ENCODE results near the gene ASB14. TPM values are rescaled to one million over a fixed set of nuclear protein-coding genes. Genes with fewer than 3 reads are reported as not detected.

Gene ASB14
- total RNA-seq, 2 experiments from 2014 or later = not detected

GRCh38 chr3:57261929-57262328 is 30.6 kb downstream of the ASB14 start:
- DNase-seq = no peak
- no peak overlapping the region for H3K27ac Mint-ChIP-seq

GRCh38 chr3:57261119-57261518 is 31.4 kb downstream of the ASB14 start:
- ChIA-PET CTCF (no interaction called here), POLR2A (no interaction called here)
- H3K9me3 Mint-ChIP-seq = peaks cover 7% of the 10 kb centered on the region
- Histone ChIP-seq H3K27me3 (ENCODE audit: control insufficient read depth in 1 of 2, insufficient read depth in 2 of 2, low read length in 2 of 2) (no peaks in the 10 kb centered on the region), H3K4me1 (ENCODE audit: insufficient read depth, low read length) (no peaks in the 10 kb centered on the region), H3K9me3 (ENCODE audit: control insufficient read depth in 1 of 2, insufficient read depth in 1 of 2, low read length in 2 of 2) (peaks cover 0 to 4% of the 10 kb centered on the region in 2 experiments), H3K4me3 (ENCODE audit: low read length) (no peak overlapping the region), H3K27ac (ENCODE audit: low read depth in 1 of 2, low read length in 2 of 2) (no peak overlapping the region), H3K36me3 (ENCODE audit: insufficient read depth, low read length) (peaks cover 60% of the 10 kb centered on the region)
- ATAC-seq (ENCODE audit: poor library complexity) = no peak
- DNase-seq = no peak
- peaks cover 95% of the 10 kb centered on the region for H3K36me3 Mint-ChIP-seq (ENCODE audit: low read depth)
- H3K4me3 Mint-ChIP-seq = no peak overlapping the region
- no peak for TF ChIP-seq CTCF (IDR thresholded peaks at IDR 0.05)
- H3K27ac Mint-ChIP-seq = no peak overlapping the region
- no peaks in the 10 kb centered on the region for H3K4me1 Mint-ChIP-seq (ENCODE audit: low read depth)
- no peaks in the 10 kb centered on the region for H3K27me3 Mint-ChIP-seq
- intact Hi-C loops (cut with DNase I, micrococcal nuclease) = no loop called here

More at GRCh38 chr3:57261929-57262328, 30.6 kb downstream of the ASB14 start:
- Mint-ChIP-seq H3K4me1 (ENCODE audit: low read depth) (no peaks in the 10 kb centered on the region), H3K9me3 (peaks cover 7% of the 10 kb centered on the region), H3K36me3 (ENCODE audit: low read depth) (peaks cover 100% of the 10 kb centered on the region), H3K4me3 (no peak overlapping the region), H3K27me3 (no peaks in the 10 kb centered on the region)
- TF ChIP-seq CTCF (IDR thresholded peaks at IDR 0.05) = no peak
- ChIA-PET POLR2A (no interaction called here), CTCF (no interaction called here)
- intact Hi-C loops (cut with DNase I, micrococcal nuclease) = no loop called here
- ATAC-seq (ENCODE audit: poor library complexity) = no peak
- no peaks in the 10 kb centered on the region for H3K4me1 ChIP-seq (ENCODE audit: insufficient read depth, low read length)
- H3K36me3 ChIP-seq (ENCODE audit: insufficient read depth, low read length) = peaks cover 57% of the 10 kb centered on the region
- peaks cover 0 to 4% of the 10 kb centered on the region in 2 experiments for H3K9me3 ChIP-seq (ENCODE audit: control insufficient read depth in 1 of 2, insufficient read depth in 1 of 2, low read length in 2 of 2)
- no peak overlapping the region for H3K27ac ChIP-seq (ENCODE audit: low read depth in 1 of 2, low read length in 2 of 2)
- H3K4me3 ChIP-seq (ENCODE audit: low read length) = no peak overlapping the region
- H3K27me3 ChIP-seq (ENCODE audit: control insufficient read depth in 1 of 2, insufficient read depth in 2 of 2, low read length in 2 of 2) = no peaks in the 10 kb centered on the region

- H3K4me3 ChIP-seq (ENCODE audit: low read length) = no peak overlapping the region
- no peak for DNase-seq
- Mint-ChIP-seq H3K27me3 (no peaks in the 10 kb centered on the region), H3K4me3 (no peak overlapping the region), H3K36me3 (ENCODE audit: low read depth) (peaks cover 79% of the 10 kb centered on the region), H3K4me1 (ENCODE audit: low read depth) (no peaks in the 10 kb centered on the region), H3K9me3 (peaks cover 2% of the 10 kb centered on the region), H3K27ac (no peak overlapping the region)
- peaks cover 66% of the 10 kb centered on the region for H3K36me3 ChIP-seq (ENCODE audit: insufficient read depth, low read length)
- intact Hi-C loops (cut with DNase I, micrococcal nuclease) = no loop called here
- no peak for TF ChIP-seq CTCF (IDR thresholded peaks at IDR 0.05)
- H3K27me3 ChIP-seq (ENCODE audit: control insufficient read depth in 1 of 2, insufficient read depth in 2 of 2, low read length in 2 of 2) = no peaks in the 10 kb centered on the region
- no peak for ATAC-seq (ENCODE audit: poor library complexity)
- ChIA-PET CTCF (interaction anchor here (1.1 to 1.2 kb wide), 2 partner anchors 12 to 14 kb away, joined by 3 to 4 read pairs; no protein-coding TSS in a partner anchor), POLR2A (no interaction called here)
- H3K27ac ChIP-seq (ENCODE audit: low read depth in 1 of 2, low read length in 2 of 2) = no peak overlapping the region
- H3K4me1 ChIP-seq (ENCODE audit: insufficient read depth, low read length) = no peaks in the 10 kb centered on the region
- H3K9me3 ChIP-seq (ENCODE audit: control insufficient read depth in 1 of 2, insufficient read depth in 1 of 2, low read length in 2 of 2) = peaks cover 0 to 1% of the 10 kb centered on the region in 2 experiments
These were observed 34.8 kb downstream of the ASB14 start for GRCh38 chr3:57257678-57258077.

All from CD4-positive, alpha-beta T cell (primary cell).